IMR-90 (cell line): Measurements from ENCODE around the gene AXIN2. TPM values are rescaled to one million over a fixed set of nuclear protein-coding genes. Genes with fewer than 3 reads are reported as not detected.

ENCODE experiments used
- ATAC-seq: fragments of 200-7000 bp; cut with Tn5 transposase; 2 replicates; pipeline ENCODE4 v1.9.1; 2020; ENCODE audit warnings: low read depth, mild to moderate bottlenecking, moderate library complexity
- BruUV-seq: library from RNA; stranded (reverse); fragments of 400-500 nt; replicated peaks from 2 replicates; lab custom pipeline; 2021; lab: Mats Ljungman, UMichigan
- CTCF ChIA-PET: fragments of 300-600 bp; formaldehyde crosslinking; extraction: SDS; loops from one replicate; lab custom pipeline; 2021; ENCODE audit warnings: antibody characterized with exemption; lab: Yijun Ruan, JAX
- POLR2A ChIA-PET: fragments of 300-600 bp; sonication (Branson Sonifier 250); formaldehyde crosslinking; loops from one replicate; lab custom pipeline; 2022; ENCODE audit warnings: antibody characterized with exemption; ENCODE audit not compliant: unreplicated experiment; lab: Charles Lee
- DNase-seq: peaks from one replicate; pipeline ENCODE4 v3.0.0; 2013
- H2AFZ ChIP-seq: replicated peaks from 2 replicates; pipeline ENCODE3; 2013; ENCODE audit warnings: low read length, mild to moderate bottlenecking; ENCODE audit not compliant: poor library complexity
- H2AK5ac ChIP-seq: 2 replicates; pipeline ENCODE4 v1.6.1; 2013; ENCODE audit warnings: low read depth, low read length, inconsistent platforms
- H2AK9ac ChIP-seq: replicated peaks from 2 replicates; pipeline ENCODE3; 2013; ENCODE audit warnings: mild to moderate bottlenecking, low read depth, low read length, moderate library complexity; ENCODE audit not compliant: poor library complexity
- H2BK120ac ChIP-seq: 2 replicates; pipeline ENCODE4 v1.6.1; 2013; ENCODE audit warnings: low read depth, low read length, inconsistent platforms
- H2BK15ac ChIP-seq: 3 replicates; pipeline ENCODE4 v1.6.1; 2013; ENCODE audit warnings: low read depth, low read length, inconsistent platforms
- H2BK20ac ChIP-seq: 2 replicates; pipeline ENCODE4 v1.6.1; 2013; ENCODE audit warnings: low read depth, mild to moderate bottlenecking, inconsistent platforms, low read length, moderate library complexity
- H2BK5ac ChIP-seq: 2 replicates; pipeline ENCODE4 v1.6.1; 2013; ENCODE audit warnings: mild to moderate bottlenecking, low read depth, low read length, inconsistent platforms; ENCODE audit not compliant: poor library complexity, severe bottlenecking
- H3K14ac ChIP-seq: replicated peaks from 2 replicates; pipeline ENCODE4 v1.6.1; 2013; ENCODE audit warnings: low read depth, low read length, inconsistent platforms
- H3K18ac ChIP-seq: 2 replicates; pipeline ENCODE4 v1.6.1; 2013; ENCODE audit warnings: low read depth, low read length, control low read depth
- H3K23ac ChIP-seq: 2 replicates; pipeline ENCODE4 v1.6.1; 2013; ENCODE audit warnings: low read depth, low read length, inconsistent platforms
- H3K27ac ChIP-seq: 2 replicates; pipeline ENCODE4 v1.5.1; 2013; ENCODE audit warnings: mild to moderate bottlenecking, control low read depth, low read length; ENCODE audit not compliant: insufficient read depth
- H3K27me3 ChIP-seq: 2 replicates; pipeline ENCODE4 v1.6.1; 2013; ENCODE audit warnings: low read length; ENCODE audit not compliant: control insufficient read depth, insufficient read depth
- H3K36me3 ChIP-seq: 2 replicates; pipeline ENCODE4 v1.6.1; 2013; ENCODE audit warnings: low read length, mixed read lengths; ENCODE audit not compliant: control insufficient read depth, insufficient read depth
- H3K4ac ChIP-seq: 2 replicates; pipeline ENCODE4 v1.6.1; 2013; ENCODE audit warnings: low read depth, low read length, inconsistent platforms
- H3K4me1 ChIP-seq: 2 replicates; pipeline ENCODE4 v1.6.1; 2013; ENCODE audit warnings: low read length, mixed read lengths; ENCODE audit not compliant: control insufficient read depth, insufficient read depth
- H3K4me2 ChIP-seq: 2 replicates; pipeline ENCODE4 v1.6.1; 2013; ENCODE audit warnings: low read depth, mild to moderate bottlenecking, control low read depth, low read length, moderate library complexity
- H3K4me3 ChIP-seq: 2 replicates; pipeline ENCODE4 v1.5.1; 2013; ENCODE audit warnings: low read depth, mild to moderate bottlenecking, control low read depth, low read length, moderate library complexity; ENCODE audit not compliant: insufficient read depth
- H3K56ac ChIP-seq: 2 replicates; pipeline ENCODE4 v1.6.1; 2013; ENCODE audit warnings: low read length, inconsistent platforms; ENCODE audit not compliant: insufficient read depth; ENCODE audit errors: extremely low read depth
- H3K79me1 ChIP-seq, 2 experiments: 2 replicates each; pipeline ENCODE4 v1.6.1; 2013; ENCODE audit warnings: low read length in 2 of 2, inconsistent platforms in 1 of 2, low read depth in 1 of 2
- H3K9ac ChIP-seq: 2 replicates; pipeline ENCODE4 v1.6.1; 2013; ENCODE audit warnings: low read depth, low read length, control low read depth
- H3K9me1 ChIP-seq: 2 replicates; pipeline ENCODE4 v1.6.1; 2013; ENCODE audit warnings: low read length, inconsistent platforms; ENCODE audit not compliant: insufficient read depth
- H3K9me3 ChIP-seq: 2 replicates; pipeline ENCODE4 v1.6.1; 2013; ENCODE audit warnings: low read length; ENCODE audit not compliant: control insufficient read depth, insufficient read depth
- H4K20me1 ChIP-seq: 2 replicates; pipeline ENCODE4 v1.6.1; 2013; ENCODE audit warnings: low read length, inconsistent platforms; ENCODE audit not compliant: insufficient read depth
- H4K5ac ChIP-seq: 2 replicates; pipeline ENCODE4 v1.6.1; 2013; ENCODE audit warnings: mild to moderate bottlenecking, low read depth, low read length, control low read depth
- H4K8ac ChIP-seq, 2 experiments: 2 replicates each; pipeline ENCODE4 v1.6.1; 2013; ENCODE audit warnings: low read depth in 2 of 2, low read length in 2 of 2, control low read depth in 1 of 2, inconsistent platforms in 1 of 2
- H4K91ac ChIP-seq: 2 replicates; pipeline ENCODE4 v1.6.1; 2013; ENCODE audit warnings: low read depth, low read length, inconsistent platforms; ENCODE audit not compliant: insufficient read depth
- BHLHE40 ChIP-seq: fragments of 150-350 bp; IDR thresholded peaks from 2 replicates; pipeline ENCODE4 v1.6.1; 2016; ENCODE audit warnings: mild to moderate bottlenecking, low read depth, low read length
- CEBPB ChIP-seq: IDR thresholded peaks from 2 replicates; pipeline ENCODE4 v1.6.1; 2012; ENCODE audit warnings: low read depth, low read length, improper control_type of control experiment
- CHD1 ChIP-seq: IDR thresholded peaks from 2 replicates; pipeline ENCODE4 v1.6.1; 2012; ENCODE audit warnings: low read depth, low read length, improper control_type of control experiment
- ELK1 ChIP-seq: fragments of 150-350 bp; IDR thresholded peaks from 2 replicates; pipeline ENCODE4 v1.6.1; 2016; ENCODE audit warnings: low read depth, mild to moderate bottlenecking, low read length, moderate library complexity, borderline replicate concordance
- FOS ChIP-seq: fragments of 150-350 bp; IDR thresholded peaks from 2 replicates; pipeline ENCODE4 v1.6.1; 2016; ENCODE audit warnings: low read depth, low read length
- MAZ ChIP-seq: IDR thresholded peaks from 2 replicates; pipeline ENCODE4 v1.6.1; 2012; ENCODE audit warnings: low read depth, mild to moderate bottlenecking, low read length, improper control_type of control experiment, moderate library complexity, borderline replicate concordance
- MXI1 ChIP-seq: IDR thresholded peaks from 2 replicates; pipeline ENCODE4 v1.6.1; 2012; ENCODE audit warnings: low read depth, mild to moderate bottlenecking, low read length, moderate library complexity, borderline replicate concordance
- NFE2L2 ChIP-seq: fragments of 150-350 bp; IDR thresholded peaks from 2 replicates; pipeline ENCODE4 v1.6.1; 2016; ENCODE audit warnings: low read depth, mild to moderate bottlenecking, low read length
- RAD21 ChIP-seq: IDR thresholded peaks from 2 replicates; pipeline ENCODE4 v1.6.1; 2012; ENCODE audit warnings: low read length, improper control_type of control experiment
- RFX5 ChIP-seq: IDR thresholded peaks from 2 replicates; pipeline ENCODE4 v1.8.0; 2012; ENCODE audit warnings: low read depth, mild to moderate bottlenecking, low read length, moderate library complexity
- SMC3 ChIP-seq: fragments of 150-350 bp; IDR thresholded peaks from 2 replicates; pipeline ENCODE4 v1.6.1; 2016; ENCODE audit warnings: low read depth, mild to moderate bottlenecking, antibody characterized with exemption, low read length, moderate library complexity
- USF2 ChIP-seq: fragments of 150-350 bp; IDR thresholded peaks from 2 replicates; pipeline ENCODE4 v1.6.1; 2017; ENCODE audit warnings: mild to moderate bottlenecking, antibody characterized with exemption, low read length, low read depth
- WGBS, 2 experiments: methylation state at CpG; one replicate each; pipeline versions ENCODE4 v1.1.5 to v1.1.7; 2013; ENCODE audit warnings: missing lambda C conversion rate in 2 of 2; ENCODE audit not compliant: insufficient read length in 1 of 2; ENCODE audit errors: extremely low coverage in 2 of 2; 5-methylcytosine and 5-hydroxymethylcytosine counted together
- dilution Hi-C: fragments of 300-500 bp; cut with HindIII; formaldehyde crosslinking; loops from one replicate; pipeline ENCODE4 v1.14.3; 2018; ENCODE audit warnings: low sequenced_read_pairs; ENCODE audit not compliant: unreplicated experiment
- in situ Hi-C: fragments of 300-500 bp; cut with MboI; formaldehyde crosslinking; loops from 3 replicates; pipeline ENCODE4 v1.14.3; 2019; ENCODE audit warnings: low sequenced_read_pairs, inconsistent platforms, mixed read lengths
- intact Hi-C: fragments of 100-400 bp; cut with micrococcal nuclease; formaldehyde crosslinking; loops from 2 replicates; pipeline ENCODE4 v1.10.0; 2022
- polyA plus RNA-seq, 3 experiments: library from polyadenylated mRNA; depleted of rRNA; stranded (reverse); fragments of >200 nt; gene quantifications; 2 replicates each; pipeline ENCODE4 v1.2.3, GENCODE V29; 2012; ENCODE audit warnings: low replicate concordance in 1 of 3
- total RNA-seq: library from RNA; depleted of rRNA; stranded (reverse); fragments of >200 nt; gene quantifications from 2 replicates; pipeline ENCODE4 v1.2.3, GENCODE V29; 2012
- TF ChIP-seq, protein P1 (sequence below): conservative IDR thresholded peaks from 2 replicates; pipeline ENCODE4 v1.5.1; 2012; ENCODE audit warnings: mild to moderate bottlenecking, low read depth, low read length, improper control_type of control experiment

AXIN2 gene
- total and polyA plus RNA-seq, 2 of the 4 experiments (the other 2 are of a cell fraction), result 0.91 to 1.8 TPM

- H3K18ac ChIP-seq, result no peak overlapping the region
- H3K36me3 ChIP-seq, result no peaks in the 10 kb centered on the region
- no peak overlapping the region for H3K4ac ChIP-seq
- H3K79me1 ChIP-seq, result no peaks in the 10 kb centered on the region
- no peak overlapping the region for H3K56ac ChIP-seq
- peak overlapping the region; percentile 81 for H3K4me2 ChIP-seq
- no peaks in the 10 kb centered on the region; the same call in 1 of the 2 replicates for H3K4me1 ChIP-seq
- H4K20me1 ChIP-seq, result no peaks in the 10 kb centered on the region
- peak; percentile 80 for ATAC-seq
- no peak overlapping the region for H4K5ac ChIP-seq
- H3K23ac ChIP-seq, result peak overlapping the region; percentile 6; the same call in 1 of the 2 replicates
- no peak overlapping the region for H2BK5ac ChIP-seq
- no peak overlapping the region for H2AK9ac ChIP-seq
- no peak overlapping the region for H4K8ac ChIP-seq
- peak overlapping the region; percentile 22; the same call in 1 of the 2 replicates for H3K4me3 ChIP-seq
- H3K27me3 ChIP-seq, result peaks cover 2% of the 10 kb centered on the region; the same call in 1 of the 2 replicates
- intact Hi-C loops (no loop called here), in situ Hi-C loops (no loop called here), dilution Hi-C loops (no loop called here)
- no peaks in the 10 kb centered on the region for H3K9me1 ChIP-seq
- peak overlapping the region; percentile 63 for H2AFZ ChIP-seq
- no peaks in the 10 kb centered on the region for H3K9me3 ChIP-seq
- no peak overlapping the region for H3K9ac ChIP-seq
- no peak overlapping the region; the same call in 1 of the 2 replicates for H3K14ac ChIP-seq
- CTCF ChIA-PET, result no interaction called here
- no peak overlapping the region for H4K91ac ChIP-seq
- POLR2A ChIA-PET, result no interaction called here
- no peak overlapping the region for H3K27ac ChIP-seq
- no peak overlapping the region for H2AK5ac ChIP-seq
- no peak overlapping the region for H2BK120ac ChIP-seq
- no peak overlapping the region for H2BK20ac ChIP-seq
- no peak overlapping the region for H2BK15ac ChIP-seq
- WGBS, 2 experiments, result 4% methylated on average over 8 of the region's 18 CpGs; no CpG with 5 or more reads in 1 of the 2 experiments
- peak; percentile 34 for DNase-seq
- BruUV-seq, result no TSS peak
- TF ChIP-seq RAD21 (no peak), USF2 (no peak), NFE2L2 (no peak), CEBPB (no peak), FOS (no peak), ELK1 (no peak), MXI1 (no peak), CHD1 (no peak), RFX5 (no peak), MAZ (no peak), SMC3 (no peak), BHLHE40 (no peak)
- TF ChIP-seq, protein P1, sequence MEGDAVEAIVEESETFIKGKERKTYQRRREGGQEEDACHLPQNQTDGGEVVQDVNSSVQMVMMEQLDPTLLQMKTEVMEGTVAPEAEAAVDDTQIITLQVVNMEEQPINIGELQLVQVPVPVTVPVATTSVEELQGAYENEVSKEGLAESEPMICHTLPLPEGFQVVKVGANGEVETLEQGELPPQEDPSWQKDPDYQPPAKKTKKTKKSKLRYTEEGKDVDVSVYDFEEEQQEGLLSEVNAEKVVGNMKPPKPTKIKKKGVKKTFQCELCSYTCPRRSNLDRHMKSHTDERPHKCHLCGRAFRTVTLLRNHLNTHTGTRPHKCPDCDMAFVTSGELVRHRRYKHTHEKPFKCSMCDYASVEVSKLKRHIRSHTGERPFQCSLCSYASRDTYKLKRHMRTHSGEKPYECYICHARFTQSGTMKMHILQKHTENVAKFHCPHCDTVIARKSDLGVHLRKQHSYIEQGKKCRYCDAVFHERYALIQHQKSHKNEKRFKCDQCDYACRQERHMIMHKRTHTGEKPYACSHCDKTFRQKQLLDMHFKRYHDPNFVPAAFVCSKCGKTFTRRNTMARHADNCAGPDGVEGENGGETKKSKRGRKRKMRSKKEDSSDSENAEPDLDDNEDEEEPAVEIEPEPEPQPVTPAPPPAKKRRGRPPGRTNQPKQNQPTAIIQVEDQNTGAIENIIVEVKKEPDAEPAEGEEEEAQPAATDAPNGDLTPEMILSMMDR, result no peak
Observed at GRCh38 chr17:65593855-65594845, 32.7 kb upstream of the AXIN2 start.
